OCI-LY1 (cell line): Measurements from ENCODE around the gene ZDHHC14.

Source experiments
- H2AFZ ChIP-seq: fragments of 200-600 bp; sonication (generic), shearing (Covaris generic); 2 replicates; pipeline ENCODE4 v1.6.0; 2014; ENCODE audit warnings: antibody characterized with exemption, mild to moderate bottlenecking, low read length
- H3F3A ChIP-seq: fragments of 200-600 bp; sonication (generic), shearing (Covaris generic); 2 replicates; pipeline ENCODE4 v1.6.0; 2014; ENCODE audit warnings: mild to moderate bottlenecking, antibody characterized with exemption, low read length, moderate library complexity; ENCODE audit not compliant: insufficient read depth
- H3K27ac ChIP-seq: fragments of 200-600 bp; sonication (generic); 2 replicates; pipeline ENCODE4 v1.5.1; 2014; ENCODE audit warnings: low read length, mixed run types, mild to moderate bottlenecking, low read depth; ENCODE audit not compliant: poor library complexity, severe bottlenecking
- H3K27me3 ChIP-seq: fragments of 200-600 bp; sonication (generic); 2 replicates; pipeline ENCODE4 v1.6.0; 2014; ENCODE audit warnings: antibody characterized with exemption, mild to moderate bottlenecking, low read length, moderate library complexity; ENCODE audit not compliant: insufficient read depth
- H3K36me3 ChIP-seq: fragments of 200-600 bp; sonication (generic); 2 replicates; pipeline ENCODE4 v1.6.1; 2014; ENCODE audit warnings: mild to moderate bottlenecking, antibody characterized with exemption, low read length, moderate library complexity, mixed read lengths; ENCODE audit not compliant: insufficient read depth
- H3K4me1 ChIP-seq: fragments of 200-600 bp; sonication (generic); 2 replicates; pipeline ENCODE4 v1.5.1; 2014; ENCODE audit warnings: mild to moderate bottlenecking, low read length, moderate library complexity; ENCODE audit not compliant: insufficient read depth, severe bottlenecking
- H3K4me2 ChIP-seq: fragments of 200-600 bp; sonication (generic), shearing (Covaris generic); 2 replicates; pipeline ENCODE4 v1.6.1; 2014; ENCODE audit warnings: low read length
- H3K4me3 ChIP-seq: fragments of 200-600 bp; sonication (generic); 2 replicates; pipeline ENCODE4 v1.5.1; 2014; ENCODE audit warnings: low read length, low read depth, mild to moderate bottlenecking, mixed read lengths; ENCODE audit not compliant: poor library complexity, severe bottlenecking
- H3K79me2 ChIP-seq: fragments of 200-600 bp; shearing (Covaris generic); 2 replicates; pipeline ENCODE4 v1.6.1; 2016; ENCODE audit warnings: mixed run types, low read length, mixed read lengths; ENCODE audit not compliant: insufficient read depth
- H3K9ac ChIP-seq: fragments of 200-600 bp; sonication (generic), shearing (Covaris generic); 2 replicates; pipeline ENCODE4 v1.6.1; 2014; ENCODE audit warnings: mild to moderate bottlenecking, low read length, mixed read lengths
- H3K9me2 ChIP-seq: fragments of 200-600 bp; sonication (generic), shearing (Covaris generic); 2 replicates; pipeline ENCODE4 v1.6.1; 2014; ENCODE audit warnings: low read depth, mild to moderate bottlenecking, low read length, mixed read lengths
- H3K9me3 ChIP-seq: fragments of 200-600 bp; shearing (Covaris generic); 2 replicates; pipeline ENCODE4 v1.6.1; 2014; ENCODE audit warnings: low read length, mixed read lengths
- H4K20me1 ChIP-seq: fragments of 200-600 bp; sonication (generic), shearing (Covaris generic); 2 replicates; pipeline ENCODE4 v1.6.0; 2016; ENCODE audit warnings: mild to moderate bottlenecking, low read length; ENCODE audit not compliant: insufficient read depth
- CTCF ChIP-seq: fragments of 200-600 bp; sonication (generic), shearing (Covaris generic); IDR thresholded peaks from 2 replicates; pipeline ENCODE4 v1.5.1; 2017; ENCODE audit warnings: mild to moderate bottlenecking, antibody characterized with exemption, low read length, moderate library complexity, mixed read lengths
- EZH2 ChIP-seq: fragments of 200-600 bp; sonication (generic), shearing (Covaris generic); IDR thresholded peaks from 2 replicates; pipeline ENCODE4 v1.8.0; 2017; ENCODE audit warnings: borderline replicate concordance, mixed run types, mild to moderate bottlenecking, antibody characterized with exemption, low read length, moderate library complexity, mixed read lengths

Gene ZDHHC14

GRCh38 chr6:157471895-157472686 is 91.1 kb downstream of the ZDHHC14 start:
- Histone ChIP-seq H4K20me1 (no peaks in the 10 kb centered on the region), H3K9ac (no peak overlapping the region), H3K4me3 (no peak overlapping the region), H3K27me3 (peaks cover 3% of the 10 kb centered on the region; the same call in 1 of the 2 replicates), H3K36me3 (no peaks in the 10 kb centered on the region), H3K4me1 (no peaks in the 10 kb centered on the region), H3F3A (no peaks in the 10 kb centered on the region), H3K79me2 (no peaks in the 10 kb centered on the region), H3K9me3 (no peaks in the 10 kb centered on the region), H2AFZ (no peak overlapping the region), H3K4me2 (no peak overlapping the region), H3K9me2 (no peaks in the 10 kb centered on the region), H3K27ac (no peak overlapping the region)
- TF ChIP-seq CTCF (no peak), EZH2 (no peak)

GRCh38 chr6:157476797-157477196 is 95.8 kb downstream of the ZDHHC14 start:
- Histone ChIP-seq H3K4me2 (no peak overlapping the region), H3K9ac (no peak overlapping the region), H3K27ac (no peak overlapping the region), H3K9me3 (no peaks in the 10 kb centered on the region), H3F3A (no peaks in the 10 kb centered on the region), H3K36me3 (no peaks in the 10 kb centered on the region), H3K4me1 (no peaks in the 10 kb centered on the region), H3K27me3 (0 out of 2 replicates have a peak, but pooled peaks cover 3% of the 10 kb centered on the region), H3K4me3 (no peak overlapping the region), H3K9me2 (no peaks in the 10 kb centered on the region), H3K79me2 (no peaks in the 10 kb centered on the region), H4K20me1 (no peaks in the 10 kb centered on the region), H2AFZ (no peak overlapping the region)
- TF ChIP-seq CTCF (no peak), EZH2 (no peak)

- no peaks in the 10 kb centered on the region for H3K9me2 ChIP-seq
- no peak overlapping the region for H3K9ac ChIP-seq
- no peaks in the 10 kb centered on the region for H4K20me1 ChIP-seq
- H2AFZ ChIP-seq: no peak overlapping the region
- H3K27ac ChIP-seq: no peak overlapping the region
- no peaks in the 10 kb centered on the region for H3K4me1 ChIP-seq
- H3K4me3 ChIP-seq: no peak overlapping the region
- H3K9me3 ChIP-seq: no peaks in the 10 kb centered on the region
- no peaks in the 10 kb centered on the region for H3F3A ChIP-seq
- no peak for TF ChIP-seq CTCF
- no peak for TF ChIP-seq EZH2
- H3K79me2 ChIP-seq: no peaks in the 10 kb centered on the region
- H3K27me3 ChIP-seq: no peaks in the 10 kb centered on the region; the same call in 1 of the 2 replicates
- no peaks in the 10 kb centered on the region for H3K36me3 ChIP-seq
- no peak overlapping the region for H3K4me2 ChIP-seq
Observed at GRCh38 chr6:157478926-157479325, 97.9 kb downstream of the ZDHHC14 start.
